HG02571 (cell line): Measurements from ENCODE around the gene PRKD1.

Experiments used
- ATAC-seq: cut with Tn5 transposase; IDR thresholded peaks from one replicate; pipeline ENCODE4 v1.9.1; 2021; ENCODE audit warnings: mild to moderate bottlenecking, moderate library complexity; ENCODE audit not compliant: unreplicated experiment

Gene PRKD1

GRCh38 chr14:29687071-29687765, 240.4 kb downstream of the PRKD1 start:
- no peak for ATAC-seq

DNA sequence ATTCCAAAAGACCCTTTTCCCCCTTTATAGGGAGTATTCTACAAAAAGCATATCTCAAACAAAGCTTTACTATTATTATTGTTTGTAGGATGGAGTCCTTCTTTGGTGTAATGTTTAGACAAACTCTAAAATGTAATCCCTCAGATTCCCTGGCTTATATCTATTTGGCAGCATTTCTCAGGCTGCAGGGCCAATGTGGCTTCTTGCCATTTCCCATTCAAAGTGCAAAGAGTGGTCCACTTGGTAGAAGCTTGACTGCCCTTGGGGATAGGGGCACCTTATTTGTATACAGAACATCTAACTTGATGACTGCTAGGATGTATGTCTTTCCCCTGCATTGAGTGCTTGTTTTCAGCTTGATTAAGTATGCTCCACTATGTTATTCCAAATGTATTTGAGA, 242.7 kb downstream of the PRKD1 start:
- ATAC-seq: no peak

GRCh38 chr14:29682789-29683188, 244.9 kb downstream of the PRKD1 start:
- no peak for ATAC-seq

DNA sequence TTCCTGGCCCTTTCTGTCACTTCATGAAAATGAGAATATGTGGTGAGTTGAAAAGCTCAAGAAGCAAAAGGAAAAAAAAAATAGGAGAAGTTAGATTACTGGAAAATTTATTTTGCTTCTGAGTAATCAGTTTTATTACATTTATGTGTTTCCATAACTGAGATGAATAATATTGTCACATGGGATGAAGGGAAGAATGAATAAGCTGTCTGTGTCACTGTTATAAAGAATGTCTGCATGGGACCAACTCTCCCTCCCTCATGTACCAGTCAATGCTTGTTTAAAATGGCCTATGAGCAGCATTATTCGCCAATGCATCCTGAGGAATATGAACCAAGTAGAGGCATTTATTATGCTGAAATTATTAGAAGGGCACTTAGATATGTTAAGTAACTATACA, 246.3 kb downstream of the PRKD1 start:
- ATAC-seq: no peak

GRCh38 chr14:29674566-29675285, 252.9 kb downstream of the PRKD1 start:
- ATAC-seq: no peak

- ATAC-seq: no peak
Measured at GRCh38 chr14:29672831-29673230, 254.8 kb downstream of the PRKD1 start.

- no peak for ATAC-seq
Measured at GRCh38 chr14:29671034-29671433, 256.6 kb downstream of the PRKD1 start.

GRCh38 chr14:29668201-29668600, 259.4 kb downstream of the PRKD1 start:
- ATAC-seq: no peak

GRCh38 chr14:29664515-29664914, 263.1 kb downstream of the PRKD1 start:
- no peak for ATAC-seq

DNA sequence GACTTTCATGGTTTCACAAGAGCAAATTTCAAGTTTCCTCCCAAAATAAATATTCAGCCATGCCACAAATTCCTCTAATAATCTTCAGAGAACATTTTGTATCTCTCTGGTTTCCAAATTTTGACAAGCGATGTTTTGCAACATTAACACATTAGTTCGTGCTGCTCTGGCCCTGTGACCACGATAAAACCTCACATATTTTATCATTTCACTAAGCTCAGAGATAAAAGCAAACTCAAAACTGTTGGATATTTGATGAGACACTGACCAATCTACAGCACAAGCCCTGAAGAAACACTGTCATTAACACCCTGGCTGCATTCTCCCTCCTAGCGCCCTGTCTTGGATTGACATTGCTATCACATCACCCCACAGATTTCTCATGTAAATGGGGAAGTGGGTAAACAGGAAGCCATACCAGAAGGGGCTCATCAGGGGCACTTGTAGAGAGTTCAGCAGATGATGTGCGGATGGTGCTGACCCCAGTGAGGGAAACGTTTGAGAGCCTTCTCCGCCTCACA, 264.3 kb downstream of the PRKD1 start:
- no peak for ATAC-seq

DNA sequence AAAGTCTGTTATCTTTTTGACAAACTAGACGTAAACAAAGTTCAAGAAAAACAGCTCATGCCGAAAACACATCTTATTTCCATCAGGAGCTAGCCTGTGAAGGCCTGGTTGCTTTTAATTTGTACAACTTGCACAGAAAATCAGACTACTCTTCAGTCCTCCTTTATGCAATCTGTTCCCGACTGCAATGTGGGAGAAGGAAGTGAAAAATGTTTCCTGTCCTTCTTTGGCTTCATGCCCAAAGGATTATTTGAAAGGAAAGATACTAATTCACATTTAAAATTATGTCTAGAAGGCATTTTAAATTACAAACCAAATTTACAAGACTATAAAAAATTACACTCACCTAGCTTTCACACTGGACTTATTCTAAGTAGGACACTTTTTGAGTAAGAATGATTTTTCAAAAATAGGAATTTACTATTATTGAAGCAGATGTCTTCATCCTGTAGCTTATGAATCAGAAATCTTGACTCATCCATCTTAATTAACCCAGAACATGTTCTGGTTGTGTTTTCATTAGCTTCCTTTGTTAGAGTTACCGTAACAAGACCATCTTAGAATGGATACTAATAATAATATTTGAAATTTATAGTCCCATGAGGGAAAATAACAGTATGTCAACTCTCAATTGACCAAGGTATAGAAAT, 272.6 kb downstream of the PRKD1 start:
- ATAC-seq: no peak

GRCh38 chr14:29653303-29653702, 274.3 kb downstream of the PRKD1 start:
- no peak for ATAC-seq

DNA sequence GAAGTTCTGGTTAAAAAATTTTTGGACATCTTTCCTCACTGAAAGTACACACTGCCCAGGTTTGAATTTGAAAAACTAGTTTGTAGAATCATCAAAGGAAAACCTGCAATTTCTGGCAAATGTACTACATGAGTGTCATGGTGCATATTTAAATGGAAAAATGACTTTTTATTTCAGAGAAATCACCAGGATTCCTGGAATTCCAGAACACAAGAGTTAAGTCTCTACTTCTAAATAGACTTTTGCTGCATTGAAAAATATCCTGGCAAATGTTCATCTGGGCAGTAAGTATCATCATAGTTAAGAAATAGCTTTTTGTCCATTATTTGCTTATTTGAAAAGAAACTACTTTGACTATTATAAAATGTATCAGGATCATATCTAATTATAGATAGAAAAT, 275.1 kb downstream of the PRKD1 start:
- no peak for ATAC-seq

DNA sequence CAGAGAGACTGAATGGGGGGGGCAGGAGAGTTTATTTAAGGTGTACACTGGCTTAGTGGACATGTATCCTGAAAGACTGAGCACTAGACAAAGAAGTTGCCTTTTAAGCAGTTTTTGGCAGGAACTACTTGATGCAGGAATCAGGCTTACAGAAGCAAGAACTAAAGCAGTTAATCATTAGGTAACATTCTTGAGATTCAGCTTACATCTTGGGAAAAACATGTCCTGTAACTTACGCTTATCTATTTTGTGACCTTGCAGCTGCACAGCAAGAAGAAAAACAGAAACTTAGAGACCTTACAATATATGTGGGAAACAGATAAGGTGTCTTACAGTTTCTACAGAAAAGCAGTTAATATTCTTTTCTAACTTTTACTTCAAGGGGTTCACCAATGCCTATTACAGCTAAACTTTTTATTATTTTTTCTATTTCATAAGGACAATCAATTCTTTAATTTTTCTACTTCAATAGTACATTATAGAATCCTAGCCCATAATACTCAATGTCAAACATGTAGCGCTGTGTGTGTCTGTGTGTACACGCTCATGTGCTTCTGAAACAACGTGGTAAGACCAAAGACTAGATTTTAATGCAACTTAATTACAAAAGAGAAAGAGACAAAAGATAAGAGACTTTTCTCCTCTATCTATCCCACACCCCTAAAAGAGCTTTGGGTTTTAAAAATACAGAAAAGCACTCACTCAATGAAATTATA, 276.9 kb downstream of the PRKD1 start:
- no peak for ATAC-seq

GRCh38 chr14:29649170-29649569, 278.5 kb downstream of the PRKD1 start:
- no peak for ATAC-seq

GRCh38 chr14:29648045-29648444, 279.6 kb downstream of the PRKD1 start:
- ATAC-seq: no peak

GRCh38 chr14:29645117-29645516, 282.5 kb downstream of the PRKD1 start:
- ATAC-seq: no peak

DNA sequence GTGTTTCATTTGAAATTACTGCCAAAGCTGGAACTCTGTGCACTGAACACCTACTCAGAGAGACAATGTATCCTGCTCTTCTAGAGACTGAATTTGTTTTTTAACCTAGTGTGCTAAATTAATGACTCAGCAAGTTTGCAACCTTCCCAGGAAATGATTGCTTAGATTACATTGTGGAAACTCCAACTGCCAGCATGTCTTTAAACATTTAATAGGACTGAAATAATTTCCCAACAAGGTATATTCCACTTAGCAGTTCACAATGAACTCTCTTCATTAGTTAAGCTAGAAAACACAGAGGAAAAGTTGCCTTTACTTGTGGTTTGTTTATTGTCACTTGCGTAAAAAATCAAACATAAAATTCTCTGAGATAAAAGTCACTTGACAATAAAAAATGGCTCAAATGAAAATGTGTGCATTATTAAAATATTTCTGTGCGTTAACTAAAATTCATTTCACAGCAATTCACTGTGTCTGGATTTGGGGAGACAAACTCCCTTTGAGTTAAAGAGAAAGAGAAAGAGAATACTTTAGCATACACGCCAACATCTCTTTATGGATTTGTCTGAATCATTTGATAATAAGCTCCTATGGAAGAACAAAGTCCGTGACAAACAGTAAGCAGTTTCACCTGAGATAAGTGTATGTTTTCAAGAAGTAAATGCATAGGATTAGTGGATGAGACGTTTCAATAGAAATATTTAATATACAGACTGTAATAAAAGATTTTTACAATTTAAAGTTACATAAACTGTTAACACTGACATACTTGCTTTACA, 284.0 kb downstream of the PRKD1 start:
- no peak for ATAC-seq

GRCh38 chr14:29637411-29637810, 290.2 kb downstream of the PRKD1 start:
- no peak for ATAC-seq

DNA sequence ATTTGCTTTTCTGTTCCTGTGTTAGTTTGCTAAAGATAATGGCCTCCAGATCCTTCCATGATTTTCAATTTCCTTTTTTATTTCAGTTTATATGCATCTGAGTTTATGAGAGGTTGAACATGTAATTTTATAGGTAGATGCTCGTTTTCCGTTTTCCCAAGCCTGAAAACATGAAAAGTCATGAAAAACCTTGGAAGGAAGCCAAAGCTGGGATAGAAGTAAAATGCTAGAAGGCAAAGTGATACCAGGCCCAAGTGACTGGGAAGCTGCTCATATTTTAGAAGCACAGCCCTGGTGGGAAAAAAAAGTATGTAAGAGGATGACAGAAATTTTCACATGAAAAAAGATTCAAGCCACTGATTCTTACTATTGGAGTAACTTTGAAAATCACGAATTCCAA, 290.8 kb downstream of the PRKD1 start:
- no peak for ATAC-seq
